ENCODE measurements around the gene FHIT. TPM values are rescaled to one million over a fixed set of nuclear protein-coding genes. Genes with fewer than 3 reads are reported as not detected.
"Not testable (repeated sequence)": the region's sequence is repeated elsewhere in the genome, so short reads cannot be mapped to it uniquely, and the experiment has no call there.

FHIT gene
- polyA plus RNA-seq, 3 donors, result 3.1 to 3.9 (median 3.3) TPM

DNA sequence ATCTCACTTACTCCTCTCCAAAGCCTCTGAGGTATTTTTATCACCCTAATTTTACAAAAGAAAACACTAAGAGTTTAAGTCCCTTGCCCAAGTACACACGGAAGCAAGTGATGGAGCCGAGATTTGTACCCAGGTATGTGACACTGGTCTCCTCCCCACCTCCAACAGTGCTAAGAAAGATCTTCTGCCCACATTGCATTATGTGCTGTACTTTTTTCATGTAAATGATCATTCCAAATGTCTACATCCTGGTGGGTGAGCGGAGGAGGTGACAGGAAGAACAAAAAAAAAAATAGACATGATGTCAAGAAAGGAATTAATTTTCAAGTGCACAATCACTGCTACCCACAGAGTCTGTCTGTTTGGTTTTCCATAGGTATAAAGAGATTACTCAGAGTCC is 694.1 kb downstream of the FHIT start:
- H3K27ac ChIP-seq (ENCODE audit: low read depth, low read length), result no peak overlapping the region
- 94 to 96% (median 95%) methylated on average over 3 of the region's 3 CpGs for WGBS, 3 donors

GRCh38 chr3:60555686-60556354 is 695.4 kb downstream of the FHIT start:
- WGBS, 3 donors, result 60 to 82% (median 77%) methylated on average over 4 of the region's 4 CpGs
- H3K27ac ChIP-seq (ENCODE audit: low read depth, low read length), result no peak overlapping the region

DNA sequence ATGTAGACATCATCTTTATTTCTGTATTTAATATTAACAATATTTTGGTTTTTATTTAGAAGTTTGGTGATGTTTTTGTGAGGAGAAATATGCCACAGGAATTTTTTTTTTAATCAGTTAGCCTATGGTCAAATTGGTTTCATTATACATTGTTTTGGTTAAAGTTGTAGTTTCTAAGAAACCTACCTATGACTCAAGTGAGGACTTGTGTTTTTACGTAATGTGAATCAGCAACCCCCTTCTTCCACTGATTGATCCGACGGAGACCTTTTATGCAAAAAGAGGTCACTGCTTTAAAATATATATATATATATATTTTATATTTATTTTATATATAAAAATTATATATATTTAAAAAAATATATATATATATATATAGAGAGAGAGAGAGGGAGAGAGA is 698.1 kb downstream of the FHIT start:
- H3K27ac ChIP-seq (ENCODE audit: low read depth, low read length), result no peak overlapping the region
- 95 to 97% (median 96%) methylated on average over 3 of the region's 3 CpGs for WGBS, 3 donors

- 83 to 87% (median 84%) methylated on average over 2 of the region's 2 CpGs for WGBS, 3 donors
- no peak overlapping the region for H3K27ac ChIP-seq (ENCODE audit: low read depth, low read length)
Measured at GRCh38 chr3:60552581-60552980, 698.7 kb downstream of the FHIT start.

DNA sequence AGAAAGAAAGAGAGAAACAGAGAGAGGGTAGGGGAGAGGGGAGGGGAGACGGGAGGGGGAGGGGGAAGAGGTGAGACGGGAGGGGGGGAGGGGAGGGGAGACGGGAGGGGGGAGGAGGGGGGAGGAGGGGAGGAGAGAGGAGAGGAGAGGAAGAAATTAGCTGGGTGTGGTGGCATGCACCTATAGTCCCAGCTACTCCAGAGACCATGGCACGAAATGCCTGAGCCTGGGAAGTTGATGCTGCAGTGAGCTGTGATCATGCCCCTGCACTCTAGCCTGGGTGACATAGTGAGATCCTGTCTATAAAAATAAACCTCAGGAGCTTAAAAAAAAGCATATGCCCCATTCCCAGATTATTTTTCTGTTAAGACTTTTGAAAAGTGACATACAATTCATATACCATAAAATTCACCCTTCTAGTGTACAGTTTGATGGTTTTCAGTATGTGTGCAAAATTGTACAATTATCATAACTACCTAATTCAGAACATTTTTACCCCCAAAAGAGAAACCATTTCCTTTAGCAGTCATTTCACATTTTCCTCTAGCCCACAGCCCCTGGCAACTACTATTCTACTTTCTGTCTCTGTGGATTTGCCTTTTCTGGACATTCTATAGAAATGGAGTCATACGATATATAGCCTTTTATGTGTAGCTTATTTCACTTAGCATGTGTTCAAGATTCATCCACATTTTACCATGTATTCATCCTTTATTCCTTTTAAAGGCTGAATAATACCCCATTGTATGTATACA is 699.6 kb downstream of the FHIT start:
- no peak overlapping the region for H3K27ac ChIP-seq (ENCODE audit: low read depth, low read length)
- 88 to 99% (median 95%) methylated on average over 2 of the region's 5 CpGs for WGBS, 3 donors

DNA sequence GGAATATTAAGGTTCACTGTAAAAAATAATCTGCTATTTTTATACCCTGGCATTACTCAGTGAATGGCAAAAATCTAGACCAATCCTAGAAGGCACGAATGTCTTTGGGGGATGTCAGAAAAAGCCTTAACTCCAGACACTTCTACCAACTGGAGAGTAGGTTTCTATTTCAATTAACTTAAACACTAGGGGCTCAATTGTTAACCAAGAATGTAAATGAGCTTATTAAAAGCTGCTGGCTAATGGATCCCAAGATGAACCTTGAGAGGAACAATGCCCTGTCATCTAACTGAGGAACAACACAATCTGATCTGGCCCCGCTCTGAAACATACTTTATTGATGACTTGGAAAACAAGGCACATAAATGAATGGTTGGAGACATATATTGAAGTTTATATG is 701.4 kb downstream of the FHIT start:
- 84 to 91% (median 84%) methylated on average over 2 of the region's 2 CpGs for WGBS, 3 donors

GRCh38 chr3:60542995-60543394 is 708.3 kb downstream of the FHIT start:
- 51 to 67% (median 63%) methylated on average over 3 of the region's 3 CpGs for WGBS, 3 donors
- no peak overlapping the region for H3K27ac ChIP-seq (ENCODE audit: low read depth, low read length)

More for the DNA sequence above, 701.4 kb downstream of the FHIT start:
- H3K27ac ChIP-seq (ENCODE audit: low read depth, low read length), result no peak overlapping the region

- H3K27ac ChIP-seq (ENCODE audit: low read depth, low read length), result not testable (repeated sequence)
- 93 to 96% (median 95%) methylated on average over 2 of the region's 2 CpGs for WGBS, 3 donors
Measured at GRCh38 chr3:60539394-60539793, 711.9 kb downstream of the FHIT start.

GRCh38 chr3:60536420-60536819 is 714.8 kb downstream of the FHIT start:
- WGBS, 3 donors, result 48 to 80% (median 78%) methylated on average over 3 of the region's 3 CpGs
- no peak overlapping the region for H3K27ac ChIP-seq (ENCODE audit: low read depth, low read length)

DNA sequence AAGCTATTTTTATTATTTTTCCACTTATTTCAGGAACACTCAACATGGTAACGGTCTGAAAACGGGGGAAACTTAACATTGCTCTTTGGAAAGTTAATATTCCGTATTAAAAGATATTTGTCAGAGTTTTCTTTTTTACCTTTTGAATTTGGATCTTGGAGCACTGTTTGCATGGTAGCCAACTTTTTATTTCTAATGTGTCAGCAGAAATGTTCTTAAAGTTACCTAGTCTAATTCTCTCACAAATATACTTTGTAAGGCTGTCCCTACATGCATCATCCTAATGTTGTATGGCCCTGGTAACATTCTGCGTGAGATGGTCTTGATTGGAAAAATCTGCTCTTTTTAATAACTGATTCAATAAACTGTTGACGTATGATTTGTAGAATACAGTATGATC is 719.5 kb downstream of the FHIT start:
- WGBS, 3 donors, result 94 to 96% (median 95%) methylated on average over 5 of the region's 5 CpGs
- no peak overlapping the region for H3K27ac ChIP-seq (ENCODE audit: low read depth, low read length)

DNA sequence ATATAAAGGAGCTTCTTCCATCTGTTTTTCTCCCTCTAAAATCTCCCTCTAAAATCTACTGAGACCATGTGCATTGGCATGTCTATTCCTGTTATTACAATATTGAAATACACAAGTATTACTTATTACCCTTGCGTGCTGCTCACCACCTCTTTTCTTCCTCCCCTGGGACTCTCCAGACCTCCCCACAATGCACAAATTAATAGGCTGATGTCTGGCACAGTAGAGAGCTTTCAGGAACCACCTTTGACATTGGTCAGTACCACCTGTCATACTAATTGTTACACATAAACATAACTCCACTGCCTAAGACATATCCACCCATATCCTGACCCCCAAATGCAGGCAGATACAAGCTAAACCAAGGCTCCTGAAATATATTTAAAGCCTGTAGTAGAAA is 722.6 kb downstream of the FHIT start:
- no peak overlapping the region for H3K27ac ChIP-seq (ENCODE audit: low read depth, low read length)
- 64 to 96% (median 69%) methylated on average over 1 of the region's 1 CpG for WGBS, 3 donors

DNA sequence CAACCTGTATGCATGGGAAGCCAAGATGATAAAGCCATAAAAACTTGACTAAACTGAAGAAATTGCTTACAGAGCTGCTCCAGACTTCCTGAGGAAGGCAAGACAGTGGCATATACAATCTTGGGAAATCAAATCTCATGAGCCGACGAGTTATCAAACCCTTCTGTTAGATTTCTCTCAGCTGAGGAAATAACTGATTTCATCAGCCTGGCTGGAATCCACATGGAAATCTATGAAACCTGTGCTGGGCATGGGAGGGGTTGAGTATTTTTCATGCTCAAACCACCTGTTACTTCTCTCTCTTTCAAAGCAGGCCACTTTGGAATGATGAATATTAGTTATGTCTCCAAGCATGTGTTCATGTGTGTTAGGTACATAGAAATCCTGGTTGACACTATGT is 727.7 kb downstream of the FHIT start:
- H3K27ac ChIP-seq (ENCODE audit: low read depth, low read length), result no peak overlapping the region
- 19 to 37% (median 31%) methylated on average over 2 of the region's 2 CpGs for WGBS, 3 donors

GRCh38 chr3:60517134-60517533 is 734.1 kb downstream of the FHIT start:
- H3K27ac ChIP-seq (ENCODE audit: low read depth, low read length), result no peak overlapping the region
- 93 to 96% (median 95%) methylated on average over 3 of the region's 3 CpGs for WGBS, 3 donors

DNA sequence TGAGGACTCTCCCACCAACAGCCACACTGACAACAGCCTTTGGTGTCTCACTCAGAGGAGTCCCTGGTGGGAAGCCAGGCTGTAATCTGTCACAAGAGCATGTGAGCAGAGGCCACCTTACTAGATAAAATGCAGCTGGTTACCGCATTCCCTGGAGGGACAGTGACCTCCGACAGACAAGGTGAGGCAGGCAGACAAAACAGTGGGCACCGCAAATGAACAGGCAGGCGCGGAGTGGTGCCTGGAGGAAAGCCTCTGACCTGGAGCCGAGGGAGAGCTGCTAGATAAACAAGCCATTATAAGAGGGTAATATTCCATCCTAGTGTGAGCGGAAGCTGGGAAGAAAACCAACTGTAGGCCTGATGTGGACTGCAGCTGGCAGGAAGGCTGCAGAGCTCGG is 736.4 kb downstream of the FHIT start:
- no peak overlapping the region for H3K27ac ChIP-seq (ENCODE audit: low read depth, low read length)
- WGBS, 3 donors, result 68 to 70% (median 68%) methylated on average over 8 of the region's 8 CpGs

DNA sequence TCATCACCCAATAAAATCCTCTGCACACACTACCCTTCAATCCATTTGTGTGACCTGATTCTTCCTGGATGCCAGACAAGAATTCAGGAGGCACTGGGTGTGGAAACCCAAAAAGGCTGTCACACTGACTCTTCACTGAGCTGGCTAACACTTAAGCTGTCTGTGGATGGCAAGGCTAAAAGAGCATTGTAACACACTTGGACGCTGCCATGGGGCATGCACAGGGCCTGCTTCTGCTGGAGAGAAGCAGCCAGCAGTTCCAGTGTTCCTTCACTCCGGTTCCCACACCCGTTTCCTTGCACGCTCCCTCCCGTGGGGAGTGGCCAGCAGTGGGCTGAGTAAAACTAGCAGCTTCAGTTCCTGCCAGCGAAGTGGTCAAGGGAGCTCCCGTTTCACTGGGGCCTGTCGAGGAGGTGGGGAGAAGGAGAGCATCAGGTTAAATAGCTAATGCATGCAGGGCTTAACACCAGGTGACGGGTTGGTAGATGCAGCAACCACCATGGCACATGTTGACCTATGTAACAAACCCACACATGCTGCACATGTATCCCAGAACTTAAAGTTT is 737.1 kb downstream of the FHIT start:
- 71 to 87% (median 86%) methylated on average over 9 of the region's 9 CpGs for WGBS, 3 donors
- no peak overlapping the region for H3K27ac ChIP-seq (ENCODE audit: low read depth, low read length)

DNA sequence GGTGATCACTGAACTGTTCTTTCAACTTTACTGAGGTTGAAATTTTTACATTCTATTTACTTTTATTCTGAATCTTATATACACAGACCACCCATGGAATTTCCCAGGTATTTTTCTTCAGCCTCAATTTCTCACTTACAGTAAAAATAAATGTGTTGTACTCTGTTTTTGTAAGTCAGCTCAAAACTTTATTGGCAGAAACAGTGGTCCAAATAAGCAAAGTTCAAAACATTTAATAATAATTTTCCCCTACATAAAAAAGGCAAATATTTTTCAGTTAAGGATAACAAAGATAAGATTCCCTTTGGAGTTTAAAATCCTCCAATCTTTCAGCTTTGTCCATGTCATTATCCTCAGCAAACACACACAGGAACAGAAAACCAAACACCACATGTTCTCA is 738.0 kb downstream of the FHIT start:
- H3K27ac ChIP-seq (ENCODE audit: low read depth, low read length), result no peak overlapping the region

- WGBS, 3 donors, result 77 to 87% (median 83%) methylated on average over 1 of the region's 1 CpG
- H3K27ac ChIP-seq (ENCODE audit: low read depth, low read length), result no peak overlapping the region
Measured at GRCh38 chr3:60512506-60512905, 738.7 kb downstream of the FHIT start.

DNA sequence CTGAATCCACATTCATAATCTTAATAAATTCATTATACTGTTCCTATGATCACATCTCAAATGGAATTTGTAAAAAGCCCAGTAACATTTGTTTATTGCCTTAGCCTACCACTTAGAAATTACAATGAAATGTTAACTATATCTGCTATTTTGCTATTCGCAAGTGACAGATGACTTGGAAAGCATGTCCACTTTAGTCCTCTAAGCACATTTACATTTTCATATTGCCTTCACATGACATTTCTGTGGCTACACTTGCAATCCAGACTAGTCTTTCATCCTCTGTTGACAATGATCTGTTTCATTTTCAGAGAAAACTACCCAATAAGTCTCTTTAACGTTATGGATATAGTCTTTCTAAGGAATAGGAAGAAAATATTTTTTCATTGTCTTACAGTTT is 741.8 kb downstream of the FHIT start:
- H3K27ac ChIP-seq (ENCODE audit: low read depth, low read length), result no peak overlapping the region
- WGBS, 3 donors, result 75 to 91% (median 89%) methylated on average over 2 of the region's 2 CpGs

- 78 to 90% (median 88%) methylated on average over 1 of the region's 1 CpG for WGBS, 3 donors
- H3K27ac ChIP-seq (ENCODE audit: low read depth, low read length), result no peak overlapping the region
Measured at GRCh38 chr3:60504827-60505457, 746.3 kb downstream of the FHIT start.
